ENCODE results near the gene RITA1.

RITA1 gene

GRCh38 chr12:113220593-113221180 lies 35.2 kb downstream of the RITA1 start:
- H3K4me3 ChIP-seq (ENCODE audit: severe bottlenecking) = peak overlapping the region; percentile 42
- no peak for DNase-seq (ENCODE audit: low spot score)
- H3K27me3 ChIP-seq (ENCODE audit: insufficient read depth, poor library complexity, severe bottlenecking) = no peaks in the 10 kb centered on the region
- H3K9me3 ChIP-seq (ENCODE audit: severe bottlenecking) = no peaks in the 10 kb centered on the region
- H3K4me1 ChIP-seq (ENCODE audit: insufficient read depth, poor library complexity, severe bottlenecking) = peaks cover 22% of the 10 kb centered on the region
- ATAC-seq (ENCODE audit: low read depth) = no peak; the same call in 2 of the 3 replicates
- no peak overlapping the region for H3K27ac ChIP-seq (ENCODE audit: poor library complexity, severe bottlenecking)
- 0 out of 2 replicates have a peak, but pooled peaks cover 7% of the 10 kb centered on the region for H3K36me3 ChIP-seq (ENCODE audit: low read depth)
- no peak for TF ChIP-seq CTCF (IDR thresholded peaks at IDR 0.05; ENCODE audit: poor library complexity, severe bottlenecking)

GRCh38 chr12:113221181-113221996 lies 35.9 kb downstream of the RITA1 start, which contains the start of gene TPCN1:
TSS of gene TPCN1 (plus strand) at chr12:113221464. CDS start at chr12:113226853, 5,389 bp downstream.
- TF ChIP-seq CTCF (IDR thresholded peaks at IDR 0.05; ENCODE audit: poor library complexity, severe bottlenecking) = no peak
- peak; percentile 100 for DNase-seq (ENCODE audit: low spot score)
- peaks cover 17% of the 10 kb centered on the region for H3K4me1 ChIP-seq (ENCODE audit: insufficient read depth, poor library complexity, severe bottlenecking)
- no peaks in the 10 kb centered on the region for H3K9me3 ChIP-seq (ENCODE audit: severe bottlenecking)
- peak; percentile 89 for ATAC-seq (ENCODE audit: low read depth)
- no peaks in the 10 kb centered on the region for H3K27me3 ChIP-seq (ENCODE audit: insufficient read depth, poor library complexity, severe bottlenecking)
- H3K4me3 ChIP-seq (ENCODE audit: severe bottlenecking) = peak within 1 kb of the TSS; percentile 72
- peaks cover 10% of the 10 kb centered on the region; the same call in 1 of the 2 replicates for H3K36me3 ChIP-seq (ENCODE audit: low read depth)
- H3K27ac ChIP-seq (ENCODE audit: poor library complexity, severe bottlenecking) = peak within 1 kb of the TSS; percentile 88

GRCh38 chr12:113221997-113222729 lies 36.6 kb downstream of the RITA1 start:
- no peak for TF ChIP-seq CTCF (IDR thresholded peaks at IDR 0.05; ENCODE audit: poor library complexity, severe bottlenecking)
- H3K9me3 ChIP-seq (ENCODE audit: severe bottlenecking) = no peaks in the 10 kb centered on the region
- peak overlapping the region; percentile 72 for H3K4me3 ChIP-seq (ENCODE audit: severe bottlenecking)
- H3K27me3 ChIP-seq (ENCODE audit: insufficient read depth, poor library complexity, severe bottlenecking) = no peaks in the 10 kb centered on the region
- DNase-seq (ENCODE audit: low spot score) (no peak), ATAC-seq (ENCODE audit: low read depth) (no peak)
- H3K27ac ChIP-seq (ENCODE audit: poor library complexity, severe bottlenecking) = peak overlapping the region; percentile 88
- peaks cover 18% of the 10 kb centered on the region for H3K36me3 ChIP-seq (ENCODE audit: low read depth)
- peaks cover 17% of the 10 kb centered on the region for H3K4me1 ChIP-seq (ENCODE audit: insufficient read depth, poor library complexity, severe bottlenecking)

- no peak for TF ChIP-seq CTCF (IDR thresholded peaks at IDR 0.05; ENCODE audit: poor library complexity, severe bottlenecking)
- Histone ChIP-seq H3K27me3 (ENCODE audit: insufficient read depth, poor library complexity, severe bottlenecking) (no peaks in the 10 kb centered on the region), H3K27ac (ENCODE audit: poor library complexity, severe bottlenecking) (peak overlapping the region; percentile 88), H3K9me3 (ENCODE audit: severe bottlenecking) (no peaks in the 10 kb centered on the region), H3K4me1 (ENCODE audit: insufficient read depth, poor library complexity, severe bottlenecking) (peaks cover 17% of the 10 kb centered on the region), H3K4me3 (ENCODE audit: severe bottlenecking) (peak overlapping the region; percentile 72), H3K36me3 (ENCODE audit: low read depth) (peaks cover 25% of the 10 kb centered on the region)
- ATAC-seq (ENCODE audit: low read depth) (peak; percentile 28), DNase-seq (ENCODE audit: low spot score) (no peak)
Measured at GRCh38 chr12:113222730-113223531, 37.4 kb downstream of the RITA1 start.
